A673 (cell line): Measurements from ENCODE around the gene SCARB1. TPM values are rescaled to one million over a fixed set of nuclear protein-coding genes. Genes with fewer than 3 reads are reported as not detected.

Source experiments
- BruUV-seq: library from RNA; stranded (reverse); fragments of 400-500 nt; replicated peaks from 2 replicates; lab custom pipeline; 2021; lab: Mats Ljungman, UMichigan
- CTCF ChIA-PET: fragments of 300-600 bp; sonication (Branson Sonifier 250); formaldehyde crosslinking; loops from one replicate; lab custom pipeline; 2022; ENCODE audit warnings: antibody characterized with exemption; lab: Charles Lee
- POLR2A ChIA-PET: fragments of 300-600 bp; sonication (Branson Sonifier 250); formaldehyde crosslinking; loops from one replicate; lab custom pipeline; 2022; ENCODE audit warnings: antibody characterized with exemption; ENCODE audit not compliant: low non-redundant PET; lab: Charles Lee
- DNase-seq: peaks from one replicate; pipeline ENCODE4 v3.0.0-alpha.2; 2015; ENCODE audit warnings: low spot score
- H3K27ac ChIP-seq: fragments of 200-600 bp; sonication (generic); 2 replicates; pipeline ENCODE4 v1.5.1; 2016; ENCODE audit warnings: mixed run types, low read depth, mild to moderate bottlenecking, mixed read lengths, antibody characterized with exemption, low read length; ENCODE audit not compliant: poor library complexity, severe bottlenecking
- H3K27me3 ChIP-seq: fragments of 200-600 bp; sonication (generic); replicated peaks from 2 replicates; pipeline ENCODE4 v1.6.1; 2017; ENCODE audit warnings: mixed run types, low read depth, mild to moderate bottlenecking, mixed read lengths, antibody characterized with exemption, low read length; ENCODE audit not compliant: insufficient read depth, poor library complexity
- H3K36me3 ChIP-seq: fragments of 200-600 bp; sonication (generic); 2 replicates; pipeline ENCODE4 v1.6.1; 2016; ENCODE audit warnings: mixed run types, mild to moderate bottlenecking, mixed read lengths, antibody characterized with exemption, low read length; ENCODE audit not compliant: insufficient read depth, poor library complexity, severe bottlenecking
- H3K4me1 ChIP-seq: fragments of 200-600 bp; sonication (generic); 2 replicates; pipeline ENCODE4 v1.6.1; 2017; ENCODE audit warnings: mixed run types, mild to moderate bottlenecking, mixed read lengths, antibody characterized with exemption, low read length; ENCODE audit not compliant: insufficient read depth, poor library complexity, severe bottlenecking
- H3K4me3 ChIP-seq: fragments of 200-600 bp; sonication (generic); 2 replicates; pipeline ENCODE4 v1.5.1; 2016; ENCODE audit warnings: low read depth, mixed run types, mild to moderate bottlenecking, mixed read lengths, low read length; ENCODE audit not compliant: poor library complexity, severe bottlenecking
- H3K9me3 ChIP-seq: fragments of 200-600 bp; sonication (generic); 2 replicates; pipeline ENCODE4 v1.6.1; 2016; ENCODE audit warnings: mixed run types, low read depth, mild to moderate bottlenecking, mixed read lengths, antibody characterized with exemption, low read length; ENCODE audit not compliant: poor library complexity, severe bottlenecking
- EZH2 ChIP-seq: fragments of 200-600 bp; sonication (generic); IDR thresholded peaks from 2 replicates; pipeline ENCODE4 v1.6.1; 2017; ENCODE audit warnings: borderline replicate concordance, low read depth, mild to moderate bottlenecking, mixed read lengths, antibody characterized with exemption, low read length; ENCODE audit not compliant: poor library complexity, severe bottlenecking
- intact Hi-C: fragments of 100-400 bp; cut with micrococcal nuclease; formaldehyde crosslinking; loops from one replicate; pipeline ENCODE4 v1.10.0; 2022; ENCODE audit not compliant: unreplicated experiment
- total RNA-seq: library from RNA; stranded (reverse); gene quantifications from 2 replicates; pipeline ENCODE4 v1.2.3, GENCODE V29; 2021
- TF ChIP-seq, protein P1 (sequence below): fragments of 300-800, 200-600 bp; sonication (generic); conservative IDR thresholded peaks from 2 replicates; pipeline ENCODE4 v1.5.1; 2017; ENCODE audit warnings: low read depth, mild to moderate bottlenecking, antibody characterized with exemption, low read length, moderate library complexity, mixed read lengths

Gene SCARB1
- total RNA-seq, 1 experiment from 2014 or later: 74.6 TPM

DNA sequence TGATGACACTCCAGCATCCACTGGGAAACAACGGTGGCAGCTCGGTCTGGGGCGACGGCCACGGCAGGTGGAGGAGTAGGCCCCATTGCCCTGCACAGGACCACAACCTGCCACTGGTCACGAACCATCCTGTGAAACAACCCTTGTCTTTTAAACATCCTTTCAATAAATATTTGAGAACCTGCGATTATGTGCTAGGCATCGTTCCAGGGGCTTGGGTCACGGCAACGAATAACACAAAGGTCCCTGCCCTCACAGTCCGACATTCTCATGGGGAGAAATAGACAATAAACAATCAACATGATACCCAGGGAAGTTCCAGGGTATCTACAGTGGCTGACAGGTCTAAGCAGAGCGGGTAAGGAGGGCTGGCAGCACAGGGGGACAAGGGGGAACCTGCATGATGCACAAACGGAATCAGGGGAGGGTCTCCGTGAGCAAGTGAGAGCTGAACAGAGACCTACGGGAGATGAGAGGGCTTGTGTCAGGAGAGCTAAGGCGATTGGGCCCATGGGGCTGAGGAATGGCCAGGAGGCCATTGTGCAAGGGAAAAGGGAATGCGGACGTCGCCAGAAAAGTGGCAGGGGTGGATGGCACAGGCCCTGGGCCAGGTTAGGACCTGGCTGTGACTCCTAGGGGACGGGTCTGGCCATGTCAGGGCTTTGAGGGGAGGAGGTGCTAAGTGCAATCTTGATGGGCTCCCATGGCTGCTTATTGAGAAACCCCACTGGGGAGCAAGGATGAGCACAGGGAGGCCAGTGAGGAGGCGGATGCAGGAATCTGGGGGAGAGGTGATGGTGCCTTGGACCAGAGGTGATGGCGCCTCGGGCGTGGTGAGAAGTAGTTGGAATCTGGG, 9.7 kb downstream of the SCARB1 start:
- DNase-seq: no peak
- POLR2A ChIA-PET: no interaction called here
- CTCF ChIA-PET: no interaction called here
- BruUV-seq: no TSS peak
- no peaks in the 10 kb centered on the region for H3K9me3 ChIP-seq
- H3K27ac ChIP-seq: no peak overlapping the region
- H3K4me1 ChIP-seq: no peaks in the 10 kb centered on the region
- no peaks in the 10 kb centered on the region for H3K27me3 ChIP-seq
- TF ChIP-seq EZH2: no peak
- TF ChIP-seq, protein P1, sequence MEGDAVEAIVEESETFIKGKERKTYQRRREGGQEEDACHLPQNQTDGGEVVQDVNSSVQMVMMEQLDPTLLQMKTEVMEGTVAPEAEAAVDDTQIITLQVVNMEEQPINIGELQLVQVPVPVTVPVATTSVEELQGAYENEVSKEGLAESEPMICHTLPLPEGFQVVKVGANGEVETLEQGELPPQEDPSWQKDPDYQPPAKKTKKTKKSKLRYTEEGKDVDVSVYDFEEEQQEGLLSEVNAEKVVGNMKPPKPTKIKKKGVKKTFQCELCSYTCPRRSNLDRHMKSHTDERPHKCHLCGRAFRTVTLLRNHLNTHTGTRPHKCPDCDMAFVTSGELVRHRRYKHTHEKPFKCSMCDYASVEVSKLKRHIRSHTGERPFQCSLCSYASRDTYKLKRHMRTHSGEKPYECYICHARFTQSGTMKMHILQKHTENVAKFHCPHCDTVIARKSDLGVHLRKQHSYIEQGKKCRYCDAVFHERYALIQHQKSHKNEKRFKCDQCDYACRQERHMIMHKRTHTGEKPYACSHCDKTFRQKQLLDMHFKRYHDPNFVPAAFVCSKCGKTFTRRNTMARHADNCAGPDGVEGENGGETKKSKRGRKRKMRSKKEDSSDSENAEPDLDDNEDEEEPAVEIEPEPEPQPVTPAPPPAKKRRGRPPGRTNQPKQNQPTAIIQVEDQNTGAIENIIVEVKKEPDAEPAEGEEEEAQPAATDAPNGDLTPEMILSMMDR: no peak
- H3K4me3 ChIP-seq: no peak overlapping the region
- intact Hi-C loops: no loop called here
- no peaks in the 10 kb centered on the region for H3K36me3 ChIP-seq

GRCh38 chr12:124852911-124853427, 10.7 kb downstream of the SCARB1 start:
- POLR2A ChIA-PET: no interaction called here
- no peak for DNase-seq
- H3K27ac ChIP-seq: no peak overlapping the region
- intact Hi-C loops: no loop called here
- no peak overlapping the region for H3K4me3 ChIP-seq
- CTCF ChIA-PET: no interaction called here
- TF ChIP-seq EZH2: no peak
- TF ChIP-seq, protein P1: no peak
- H3K36me3 ChIP-seq: no peaks in the 10 kb centered on the region
- no peaks in the 10 kb centered on the region for H3K9me3 ChIP-seq
- H3K4me1 ChIP-seq: no peaks in the 10 kb centered on the region
- no TSS peak for BruUV-seq
- H3K27me3 ChIP-seq: no peaks in the 10 kb centered on the region

GRCh38 chr12:124852329-124852831, 11.3 kb downstream of the SCARB1 start:
- DNase-seq: no peak
- BruUV-seq: no TSS peak
- CTCF ChIA-PET: no interaction called here
- no peak overlapping the region for H3K27ac ChIP-seq
- POLR2A ChIA-PET: no interaction called here
- TF ChIP-seq, protein P1: no peak
- TF ChIP-seq EZH2: no peak
- H3K27me3 ChIP-seq: no peaks in the 10 kb centered on the region
- H3K4me3 ChIP-seq: no peak overlapping the region
- H3K9me3 ChIP-seq: no peaks in the 10 kb centered on the region
- H3K36me3 ChIP-seq: no peaks in the 10 kb centered on the region
- no peaks in the 10 kb centered on the region for H3K4me1 ChIP-seq
- intact Hi-C loops: no loop called here
